HG03139 (cell line): ENCODE measurements around the gene SET.
A peak's percentile ranks its signal among the peaks of the same experiment; 100 is the strongest.
"Not testable (repeated sequence)": the region's sequence is repeated elsewhere in the genome, so short reads cannot be mapped to it uniquely, and the experiment has no call there.

Experiments
- ATAC-seq: cut with Tn5 transposase; IDR thresholded peaks from one replicate; pipeline ENCODE4 v1.9.1; 2021; ENCODE audit not compliant: unreplicated experiment

Gene SET, protein sequence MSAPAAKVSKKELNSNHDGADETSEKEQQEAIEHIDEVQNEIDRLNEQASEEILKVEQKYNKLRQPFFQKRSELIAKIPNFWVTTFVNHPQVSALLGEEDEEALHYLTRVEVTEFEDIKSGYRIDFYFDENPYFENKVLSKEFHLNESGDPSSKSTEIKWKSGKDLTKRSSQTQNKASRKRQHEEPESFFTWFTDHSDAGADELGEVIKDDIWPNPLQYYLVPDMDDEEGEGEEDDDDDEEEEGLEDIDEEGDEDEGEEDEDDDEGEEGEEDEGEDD

DNA sequence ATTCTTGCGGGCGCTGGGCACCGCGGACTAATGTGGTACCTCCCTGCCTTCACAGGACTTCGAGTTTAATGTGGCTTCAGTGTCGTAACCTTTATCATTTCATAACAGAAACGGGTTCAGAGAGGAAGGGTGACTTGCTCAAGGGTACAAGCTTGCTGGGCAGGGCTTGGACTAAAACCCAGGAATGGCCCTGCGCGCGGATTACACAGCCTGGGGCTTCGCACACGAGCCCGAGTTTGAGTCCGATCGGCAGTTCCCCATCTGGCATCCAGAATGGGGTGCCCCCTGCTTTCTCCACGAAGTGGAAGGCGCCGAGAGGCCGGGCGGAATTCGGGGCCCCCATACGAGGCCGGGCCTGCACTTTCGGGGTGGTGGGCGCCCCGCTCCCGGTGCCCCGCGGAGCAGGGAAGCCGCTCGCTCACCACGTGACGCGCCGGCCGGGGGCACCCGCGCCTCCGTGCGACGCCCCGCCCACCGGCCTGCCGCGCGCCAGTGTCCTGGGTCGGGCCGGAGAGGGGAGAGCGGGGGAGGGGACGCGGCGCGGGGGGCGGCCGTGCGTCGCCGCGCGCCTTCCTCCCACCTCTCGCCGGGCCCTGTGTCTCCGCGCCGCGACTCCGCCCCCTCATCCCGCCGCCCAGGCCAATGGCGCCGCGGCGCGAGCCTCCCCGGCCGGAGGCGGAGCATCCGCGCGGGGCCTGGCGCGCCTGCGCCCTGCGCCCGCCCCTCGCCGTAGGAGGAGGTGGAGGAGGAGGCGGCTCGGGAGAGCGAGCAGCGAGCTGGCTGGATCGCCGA is at the start of gene SET:
Gene SET (plus strand): TSS at position 722 of the 792 bp plus-strand sequence. CDS start 361 bp downstream, outside the sequence.
- peak; percentile 65 for ATAC-seq

DNA sequence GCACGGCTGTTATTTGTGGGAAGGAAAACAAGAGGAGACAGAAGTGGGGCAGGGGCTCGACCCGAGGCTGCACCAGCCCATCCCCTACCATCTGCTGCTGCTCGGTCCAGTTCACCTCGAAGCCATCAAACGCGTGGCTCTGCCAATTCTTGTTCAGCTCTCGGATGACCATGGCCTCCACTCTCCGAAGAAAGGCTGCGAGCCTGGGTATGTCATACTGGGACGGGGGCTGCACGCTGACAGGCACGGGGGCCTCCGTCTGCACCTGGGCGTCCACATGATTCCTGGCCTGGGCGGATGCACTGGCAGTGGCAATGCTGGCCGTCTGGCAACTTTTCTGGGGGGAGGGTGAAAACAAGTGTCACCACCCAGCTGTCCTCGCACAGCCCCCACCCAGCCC is 48.4 kb upstream of the SET start:
- ATAC-seq: no peak

DNA sequence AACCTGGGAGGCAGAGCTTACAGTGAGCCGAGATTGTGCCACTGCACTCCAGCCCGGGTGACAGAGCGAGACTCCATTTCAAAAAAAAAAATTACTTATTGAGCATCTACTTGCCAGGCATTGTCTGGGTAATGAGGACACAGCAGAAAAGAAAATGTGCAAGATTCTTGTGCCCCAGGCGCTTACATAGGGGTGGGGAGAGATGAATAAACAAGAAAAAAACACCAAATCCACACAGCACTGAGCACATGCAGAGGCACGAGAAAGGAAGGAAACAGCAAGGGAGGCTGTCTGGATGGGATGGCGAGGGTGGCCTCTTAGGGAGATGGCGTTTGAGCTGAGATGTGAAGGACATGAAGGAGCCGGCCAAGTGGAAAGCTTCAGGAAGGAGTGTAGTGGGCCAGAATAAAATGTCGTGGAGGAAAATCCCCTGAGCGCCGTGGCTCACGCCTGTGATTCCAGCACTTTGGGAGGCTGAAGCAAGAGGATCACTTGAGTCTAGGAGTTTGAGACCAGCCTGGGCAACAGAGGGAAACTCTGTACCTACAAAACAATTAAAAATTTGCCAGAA is 46.3 kb upstream of the SET start:
- ATAC-seq: no peak

DNA sequence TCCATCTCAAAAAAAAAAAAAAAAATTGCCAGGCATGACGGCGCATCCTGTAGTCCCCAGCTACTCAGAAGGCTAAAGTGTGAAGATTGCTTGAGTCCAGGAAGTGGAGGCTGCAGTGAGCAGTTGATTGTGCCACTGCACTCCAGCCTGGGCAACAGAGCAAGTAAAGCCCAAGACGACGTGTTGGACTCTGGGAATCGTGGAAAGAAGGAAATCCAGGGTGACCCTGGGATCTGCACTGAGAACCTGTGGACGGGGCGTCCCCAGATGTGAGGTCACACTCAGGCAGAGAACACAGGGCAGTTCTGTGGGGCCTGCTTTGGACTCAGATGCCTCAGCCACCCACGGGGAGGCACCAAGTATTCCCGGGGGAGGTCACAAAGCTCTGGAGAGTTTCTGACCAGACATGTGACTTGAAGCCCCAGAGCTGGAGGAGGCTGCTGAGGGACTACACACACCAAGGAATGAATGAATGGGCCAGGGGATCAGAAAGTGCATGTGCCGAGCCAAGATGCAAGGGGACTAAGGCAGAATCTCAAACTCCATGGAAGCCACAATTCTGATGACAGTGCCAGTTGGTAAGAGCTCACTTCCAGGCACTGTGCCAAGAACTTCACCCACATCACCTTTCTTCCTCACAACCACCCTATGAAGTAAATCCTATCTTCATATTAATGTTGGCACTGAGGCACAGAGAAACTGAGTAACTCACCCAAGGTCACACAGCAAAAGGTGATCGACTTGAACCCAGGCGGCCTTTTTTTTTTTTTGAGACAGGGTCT is 45.3 kb upstream of the SET start:
- ATAC-seq: no peak

DNA sequence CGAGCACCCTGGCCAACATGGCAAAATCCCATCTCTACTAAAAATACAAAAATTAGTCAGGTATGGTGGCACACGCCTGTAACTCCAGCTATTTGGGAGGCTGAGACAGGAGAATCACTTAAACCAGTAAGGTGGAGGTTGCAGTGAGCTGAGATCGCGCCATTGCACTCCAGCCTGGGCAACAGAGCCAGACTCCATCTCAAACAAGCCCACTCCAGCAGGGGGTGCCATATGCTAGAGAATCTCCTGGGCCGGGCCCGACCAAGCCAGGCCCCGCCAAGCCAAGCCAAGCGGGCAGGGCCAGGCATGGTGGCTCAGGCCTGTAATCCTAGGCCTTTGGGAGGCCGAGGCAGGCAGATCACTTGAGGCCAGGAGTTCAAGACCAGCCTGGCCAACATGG is 40.8 kb upstream of the SET start:
- ATAC-seq: not testable (repeated sequence)

DNA sequence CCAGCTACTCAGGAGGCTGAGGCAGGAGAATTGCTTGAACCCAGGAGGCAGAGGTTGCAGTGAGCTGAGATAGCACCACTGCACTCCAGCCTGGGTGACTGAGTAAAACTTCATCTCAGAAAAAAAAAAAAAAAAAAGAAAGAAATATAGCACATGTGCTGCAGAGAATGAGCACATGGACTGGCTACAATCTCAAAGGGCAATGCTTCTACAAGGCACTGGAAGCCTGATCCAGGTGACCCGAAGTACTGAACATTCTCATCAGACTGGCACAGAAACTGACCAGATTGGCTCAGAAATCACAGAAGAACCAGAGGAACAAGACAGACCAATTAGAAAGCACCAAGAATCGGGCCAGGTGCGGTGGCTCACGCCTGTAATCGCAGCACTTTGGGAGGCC is 37.2 kb upstream of the SET start:
- ATAC-seq: no peak

DNA sequence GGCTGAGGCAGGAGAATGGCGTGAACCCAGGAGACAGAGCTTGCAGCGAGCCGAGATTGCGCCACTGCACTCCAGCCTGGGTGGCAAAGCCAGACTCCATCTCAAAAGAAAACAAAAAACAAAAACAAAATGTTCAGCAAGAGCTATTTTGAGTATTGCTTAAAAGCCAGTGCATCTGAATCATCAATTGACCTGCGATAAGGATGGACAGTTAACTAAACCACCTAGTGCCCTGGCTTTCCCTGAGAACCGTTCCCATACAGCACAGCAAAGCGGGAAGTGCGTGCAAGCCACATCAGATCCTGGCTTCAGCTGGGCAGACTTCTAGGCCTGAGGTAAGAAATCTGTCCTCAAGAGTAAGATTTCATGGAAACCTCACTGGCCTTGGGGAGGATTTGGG is 35.1 kb upstream of the SET start:
- no peak for ATAC-seq

DNA sequence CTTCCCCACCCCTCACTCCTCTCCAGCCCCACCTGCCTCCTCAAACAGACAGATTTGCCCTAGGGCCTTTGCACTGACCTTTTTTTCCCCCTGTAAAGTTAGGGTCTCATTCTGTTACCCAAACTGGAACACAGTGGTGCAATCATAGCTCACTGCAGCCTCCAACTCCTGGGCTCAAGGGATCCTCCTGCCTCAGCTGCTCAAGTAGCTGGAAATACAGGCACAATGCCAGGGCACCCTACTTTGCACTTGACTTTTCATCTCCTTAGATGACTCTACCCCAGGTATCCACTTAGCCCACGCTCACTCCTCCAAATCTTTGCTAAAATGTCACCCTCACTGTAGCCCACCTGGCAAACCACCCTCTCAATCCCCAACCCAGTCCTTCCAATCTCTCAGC is 34.5 kb upstream of the SET start:
- no peak for ATAC-seq

DNA sequence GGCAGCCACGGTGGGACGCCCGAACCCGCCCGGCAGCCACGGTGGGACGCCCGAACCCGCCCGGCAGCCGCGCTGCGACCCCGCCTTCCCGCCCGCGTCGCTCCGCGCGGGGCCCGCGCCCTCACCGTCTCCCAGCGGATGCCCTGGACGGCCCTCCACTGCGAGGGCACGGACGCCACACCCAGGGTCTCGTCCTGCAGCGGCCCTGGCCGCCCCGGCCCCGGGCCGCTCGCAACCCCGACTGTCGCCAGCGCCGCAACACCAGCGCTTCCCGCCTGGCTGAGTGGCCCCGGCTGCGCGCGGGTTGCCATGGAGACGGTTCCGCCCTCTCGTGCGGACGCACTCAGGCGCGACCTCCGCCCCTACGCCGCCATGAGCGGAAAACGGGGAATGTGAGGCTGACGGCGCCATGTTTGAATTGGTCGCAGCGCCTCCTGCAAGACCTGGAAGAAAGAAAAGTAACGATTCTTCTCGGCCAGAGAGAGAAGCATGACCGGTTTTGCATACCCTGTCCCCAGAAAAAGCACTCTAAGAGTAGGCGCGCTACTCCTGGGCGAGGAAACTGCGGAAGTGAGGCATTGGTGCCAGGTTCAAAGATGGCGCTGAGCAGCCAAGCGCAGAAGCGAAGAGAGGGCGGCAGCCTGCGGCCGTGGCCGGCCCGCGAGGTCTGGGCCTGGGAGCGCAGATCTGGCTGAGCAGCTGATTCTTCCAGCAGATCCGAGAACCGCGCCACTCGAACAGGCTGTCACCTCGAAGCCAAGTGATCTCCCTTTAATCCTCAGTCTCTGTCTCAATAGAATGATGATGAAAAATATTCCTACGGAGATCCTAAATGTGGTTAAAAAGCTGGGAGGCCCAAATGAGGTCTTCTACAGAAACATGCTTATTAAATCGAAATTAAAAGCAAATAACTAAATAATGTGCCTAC is 32.3 kb upstream of the SET start, which contains the start of gene DYNC2I2:
Gene DYNC2I2 (minus strand): TSS at position 432 of the 928 bp plus-strand sequence. CDS start 121 bp downstream, at position 311.
- ATAC-seq: peak; percentile 51

DNA sequence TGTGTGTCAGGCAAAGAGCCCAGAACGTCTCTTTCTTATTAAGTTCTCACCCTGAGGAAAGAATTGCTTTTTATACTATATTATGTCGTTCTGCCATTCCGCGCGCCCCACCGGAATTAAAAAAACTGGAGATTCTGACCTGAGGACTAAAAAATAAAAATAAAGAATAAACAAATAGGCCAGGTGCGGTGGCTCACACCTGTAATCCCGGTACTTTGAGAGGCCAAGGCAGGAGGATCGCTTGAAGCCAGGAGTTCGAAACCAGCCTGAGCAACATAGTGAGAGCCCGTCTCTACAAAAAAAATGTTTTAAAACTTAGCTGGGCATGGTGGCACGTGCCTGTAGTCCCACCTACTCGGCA is 31.7 kb upstream of the SET start:
- ATAC-seq: no peak

DNA sequence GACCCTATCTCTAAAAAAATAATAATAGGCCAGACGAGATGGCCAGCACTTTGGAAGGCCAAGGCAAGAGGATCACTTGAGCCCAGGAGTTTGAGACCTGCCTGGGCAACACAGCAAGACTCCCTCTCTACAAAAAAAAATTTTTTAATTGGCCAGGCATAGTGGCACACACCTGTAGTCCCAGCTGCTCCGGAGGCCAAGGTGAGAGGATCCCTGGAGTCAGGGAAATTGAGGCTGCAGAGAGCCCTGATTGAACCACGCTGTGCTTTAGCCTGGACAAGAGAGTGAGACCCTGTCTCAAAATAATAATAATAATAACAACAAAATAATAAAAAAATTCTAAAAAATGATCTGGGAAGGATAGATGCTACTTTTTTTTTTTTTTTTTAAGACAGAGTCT is 31.2 kb upstream of the SET start:
- no peak for ATAC-seq

DNA sequence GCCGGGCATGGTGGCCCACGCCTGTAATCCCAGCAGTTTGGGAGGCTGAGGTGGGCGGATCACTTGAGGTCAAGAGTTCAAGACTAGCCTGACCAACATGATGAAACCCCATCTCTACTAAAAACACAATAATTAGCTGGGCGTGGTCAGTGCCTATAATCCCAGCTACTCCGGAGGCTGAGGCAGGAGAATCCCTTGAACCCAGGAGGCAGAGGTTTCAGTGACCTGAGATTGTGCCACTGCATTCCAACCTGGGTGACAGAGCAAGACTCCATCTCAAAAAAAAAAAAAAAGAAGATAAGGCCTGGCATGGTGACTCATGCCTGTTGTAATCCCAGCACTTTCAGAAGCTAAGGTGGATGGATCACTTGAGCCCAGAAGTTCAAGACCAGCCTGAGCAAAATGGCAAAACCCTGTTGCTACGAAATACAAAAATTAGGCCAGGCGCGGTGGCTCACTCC is 22.5 kb upstream of the SET start:
- ATAC-seq: not testable (repeated sequence)

DNA sequence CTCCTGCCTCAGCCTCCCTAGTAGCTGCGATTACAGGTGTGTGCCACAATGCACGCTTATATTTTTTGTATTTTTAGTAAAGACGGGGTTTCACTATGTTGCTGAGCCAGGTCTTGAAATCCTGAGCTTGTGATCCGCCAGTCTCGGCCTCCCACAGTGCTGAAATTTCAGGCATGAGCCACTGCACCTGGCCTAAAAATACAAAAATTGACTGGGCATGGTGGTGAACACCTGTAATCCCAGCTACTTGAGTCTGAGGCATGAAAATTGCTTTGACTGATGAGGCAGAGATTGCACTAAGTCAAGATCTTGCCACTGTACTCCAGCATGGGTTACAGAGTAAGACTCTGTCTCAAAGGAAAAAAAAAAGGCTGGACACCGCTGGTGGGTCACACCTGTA is 19.2 kb upstream of the SET start:
- no peak for ATAC-seq

DNA sequence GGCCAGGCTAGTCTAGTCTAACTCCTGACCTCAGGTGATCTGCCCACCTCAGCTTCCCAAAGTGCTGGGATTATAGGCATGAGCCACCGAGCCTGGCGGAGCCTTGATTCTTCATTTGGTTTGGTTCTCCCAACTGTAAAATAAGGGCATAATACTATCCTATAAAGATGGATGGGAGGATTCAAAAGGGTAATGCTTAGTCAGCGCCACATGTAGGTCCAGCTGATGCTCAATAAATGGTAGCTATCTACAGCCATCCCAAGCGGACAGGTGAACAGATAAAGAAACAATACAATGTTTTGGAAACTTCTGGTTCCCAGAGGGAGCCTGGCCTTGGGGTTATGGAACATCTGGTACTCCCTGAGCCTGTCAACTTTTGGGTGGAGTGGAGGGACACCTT is 13.6 kb upstream of the SET start:
- no peak for ATAC-seq

DNA sequence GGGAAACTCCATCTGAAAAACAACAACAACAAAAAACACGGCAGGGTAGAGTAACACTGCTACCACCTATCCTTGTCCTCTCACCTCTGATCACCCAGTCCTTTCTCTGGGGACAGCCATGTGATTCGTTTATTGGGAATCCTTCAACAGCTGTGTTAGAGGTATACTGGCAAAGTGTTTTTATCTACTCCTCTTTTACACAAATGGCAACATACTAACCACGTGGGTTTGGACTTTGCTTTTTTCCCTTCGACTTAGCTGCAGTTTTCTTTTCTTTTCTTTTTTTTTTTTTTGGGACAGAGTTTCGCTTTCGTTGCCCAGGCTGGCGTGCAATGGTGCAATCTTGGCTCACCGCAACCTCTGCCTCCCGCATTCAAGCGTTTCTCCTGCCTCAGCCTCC is 11.2 kb upstream of the SET start:
- no peak for ATAC-seq

DNA sequence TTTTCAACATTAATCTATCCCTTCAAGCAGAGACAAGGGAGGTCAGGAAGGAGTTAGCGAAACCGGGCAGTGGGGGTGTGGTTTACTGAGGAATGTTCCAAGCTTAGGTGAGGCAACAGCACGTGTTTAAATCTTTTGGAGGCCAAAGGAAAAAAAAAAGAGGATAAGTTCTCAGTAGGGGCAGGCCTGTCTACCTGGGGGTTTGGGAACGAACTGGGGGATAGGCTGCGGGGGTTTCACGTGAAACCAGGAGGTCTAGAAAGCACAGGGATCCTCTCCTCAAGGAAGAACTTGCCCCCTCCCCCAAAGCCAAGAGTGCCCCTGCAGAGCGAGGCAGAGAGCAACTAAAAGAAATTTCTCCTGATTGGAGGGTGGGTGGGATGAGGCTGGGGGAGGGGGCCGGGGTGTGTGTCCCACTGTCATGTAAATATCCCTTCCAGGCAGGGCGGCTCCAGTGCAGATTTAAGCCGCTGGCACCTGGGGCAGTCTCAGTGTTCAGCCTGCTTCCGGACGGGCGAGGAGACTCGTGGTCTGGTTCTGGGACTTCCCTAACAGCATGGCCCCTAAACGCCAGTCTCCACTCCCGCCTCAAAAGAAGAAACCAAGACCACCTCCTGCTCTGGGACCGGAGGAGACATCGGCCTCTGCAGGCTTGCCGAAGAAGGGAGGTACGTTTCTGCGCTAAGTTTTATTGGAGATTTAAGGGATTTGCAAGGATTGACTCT is 5.5 kb upstream of the SET start:
- ATAC-seq: no peak

DNA sequence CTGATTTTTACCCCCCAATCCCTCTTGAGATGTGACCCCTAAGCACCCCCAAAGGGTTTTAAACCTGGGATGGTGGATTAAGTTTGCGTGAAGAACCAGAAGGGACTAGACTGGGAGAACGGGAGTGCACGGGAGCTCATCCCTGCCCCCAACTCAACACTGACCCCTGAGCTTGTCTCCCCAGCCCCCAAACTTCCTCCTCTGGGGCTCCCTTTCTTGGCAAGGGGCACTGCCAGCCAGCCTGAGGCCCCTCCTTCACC is 5.0 kb upstream of the SET start:
- ATAC-seq: no peak

DNA sequence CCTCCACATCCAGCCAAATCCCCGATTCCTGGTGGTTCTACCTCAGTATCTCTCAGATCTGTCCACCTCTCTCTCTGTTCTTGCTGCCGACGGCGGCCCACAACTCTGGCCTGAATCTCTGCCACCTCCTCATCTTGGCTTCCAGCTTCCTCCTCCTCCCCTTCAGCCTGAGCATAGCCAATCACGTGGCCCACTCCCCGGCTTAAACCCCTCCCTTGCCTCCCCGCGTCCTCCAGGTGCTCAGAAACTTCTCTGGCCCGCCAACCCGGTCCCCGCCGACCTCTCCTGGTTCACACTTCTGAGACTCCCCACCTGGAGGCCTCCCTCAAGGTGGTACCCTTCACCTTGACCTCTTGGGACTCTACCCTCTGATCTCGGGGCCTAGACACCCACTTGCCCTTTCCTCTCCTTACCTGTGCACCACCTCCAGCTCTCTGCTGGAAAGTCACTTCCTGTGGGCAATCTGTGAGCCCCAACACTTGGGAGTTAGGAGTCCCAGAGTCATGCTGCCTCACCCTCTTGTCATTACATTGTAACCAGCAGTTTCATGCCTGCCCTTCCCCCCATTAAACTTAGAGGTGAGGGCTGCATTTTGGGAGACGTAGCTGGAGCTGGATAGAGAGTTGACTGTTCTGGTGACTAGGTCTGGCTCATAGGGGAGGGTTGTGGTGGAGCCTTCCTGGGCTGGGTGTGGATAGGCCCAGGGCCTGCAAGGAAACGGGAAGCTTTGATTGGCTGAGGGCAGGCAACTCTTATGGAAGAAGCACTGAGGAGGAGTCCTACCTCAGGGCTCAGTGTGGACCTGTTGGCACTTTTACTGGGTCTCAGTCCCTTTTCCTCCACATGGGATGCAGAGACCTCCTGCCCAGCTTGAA is 4.5 kb upstream of the SET start:
- ATAC-seq: peak; percentile 37
